Right ventricle myocardium superior (tissue), 1 donor: Measurements from ENCODE around the gene OR10A6. TPM values are rescaled to one million over a fixed set of nuclear protein-coding genes. Genes with fewer than 3 reads are reported as not detected.

Experiments
- ATAC-seq: fragments of 200-7000 bp; cut with Tn5 transposase; one replicate; pipeline ENCODE4 v1.9.1; 2020; ENCODE audit warnings: mild to moderate bottlenecking; ENCODE audit not compliant: poor library complexity
- DNase-seq: peaks from one replicate; pipeline ENCODE4 v3.0.0-alpha.2; 2020
- intact Hi-C: fragments of 100-400 bp; cut with DNase I; formaldehyde crosslinking; loops from one replicate; pipeline ENCODE4 v1.11.2; 2022
- total RNA-seq: library from RNA; stranded (reverse); fragmentation: NEBNext Ultra II Directional; extraction: Animal tissue kit (Norgen Biotek cat#: 25700); gene quantifications from one replicate; pipeline ENCODE4 v1.2.1, GENCODE V29; 2021
- donor health status: DM: no; HTN: yes; CAD: no; lungs with severe emphysema.

Gene OR10A6
- total RNA-seq, 1 donor from 2014 or later, result not detected

GRCh38 chr11:7890417-7891172 is 40.5 kb downstream of the OR10A6 start:
- DNase-seq (no peak), ATAC-seq (no peak)
- intact Hi-C loops, result loop anchor here (5.0 kb wide), 1 partner anchor 97 kb away; the partner anchor contains the start of gene EIF3F

- intact Hi-C loops, result loop anchor here (5.0 kb wide), 1 partner anchor 97 kb away; the partner anchor contains the start of gene EIF3F
- ATAC-seq (no peak), DNase-seq (no peak)
Observed at GRCh38 chr11:7889985-7890384, 41.1 kb downstream of the OR10A6 start.

- no peak for DNase-seq
- intact Hi-C loops, result no loop called here
Observed at GRCh38 chr11:7882860-7883259, 48.2 kb downstream of the OR10A6 start.

More at GRCh38 chr11:7882860-7883259, 48.2 kb downstream of the OR10A6 start:
- ATAC-seq, result no peak

Other genes starting within 250 kb of the OR10A6 start
- gene OVCH2, start 224.8 kb downstream of the OR10A6 start, total RNA-seq, result not detected
- gene OR5P2, start 134.3 kb downstream of the OR10A6 start, total RNA-seq, result not detected
- gene OR5P3, start 100.4 kb downstream of the OR10A6 start, total RNA-seq, result not detected
- not detected for gene OR10A3, start 10.4 kb upstream of the OR10A6 start, total RNA-seq
- gene NLRP10, start 34.2 kb upstream of the OR10A6 start, total RNA-seq, result not detected
- 137 TPM for gene EIF3F, start 56.1 kb upstream of the OR10A6 start, total RNA-seq
- 20.5 TPM for gene TUB, start 149.9 kb upstream of the OR10A6 start, total RNA-seq
- gene RIC3, start 237.8 kb upstream of the OR10A6 start, total RNA-seq, result 11.1 TPM